ENCODE results near the gene MGAT5B.

Gene MGAT5B

GRCh38 chr17:76944477-76944876 is 76.3 kb downstream of the MGAT5B start:
- CTCF ChIA-PET: no interaction called here
- DNase-seq (ENCODE audit: low spot score): no peak
- H3K27ac ChIP-seq: no peak overlapping the region

GRCh38 chr17:76946111-76946771 is 78.0 kb downstream of the MGAT5B start:
- ChIA-PET POLR2A (ENCODE audit: low non-redundant PET) (no interaction called here), CTCF (interaction anchor here (0.7 kb wide), 1 partner anchor 78 kb away, joined by 3 read pairs; no protein-coding TSS in a partner anchor)
- H3K27ac ChIP-seq: no peak overlapping the region
- TF ChIP-seq, protein P1, sequence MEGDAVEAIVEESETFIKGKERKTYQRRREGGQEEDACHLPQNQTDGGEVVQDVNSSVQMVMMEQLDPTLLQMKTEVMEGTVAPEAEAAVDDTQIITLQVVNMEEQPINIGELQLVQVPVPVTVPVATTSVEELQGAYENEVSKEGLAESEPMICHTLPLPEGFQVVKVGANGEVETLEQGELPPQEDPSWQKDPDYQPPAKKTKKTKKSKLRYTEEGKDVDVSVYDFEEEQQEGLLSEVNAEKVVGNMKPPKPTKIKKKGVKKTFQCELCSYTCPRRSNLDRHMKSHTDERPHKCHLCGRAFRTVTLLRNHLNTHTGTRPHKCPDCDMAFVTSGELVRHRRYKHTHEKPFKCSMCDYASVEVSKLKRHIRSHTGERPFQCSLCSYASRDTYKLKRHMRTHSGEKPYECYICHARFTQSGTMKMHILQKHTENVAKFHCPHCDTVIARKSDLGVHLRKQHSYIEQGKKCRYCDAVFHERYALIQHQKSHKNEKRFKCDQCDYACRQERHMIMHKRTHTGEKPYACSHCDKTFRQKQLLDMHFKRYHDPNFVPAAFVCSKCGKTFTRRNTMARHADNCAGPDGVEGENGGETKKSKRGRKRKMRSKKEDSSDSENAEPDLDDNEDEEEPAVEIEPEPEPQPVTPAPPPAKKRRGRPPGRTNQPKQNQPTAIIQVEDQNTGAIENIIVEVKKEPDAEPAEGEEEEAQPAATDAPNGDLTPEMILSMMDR (conservative IDR thresholded peaks at IDR 0.05; ENCODE audit: low read depth): no peak
- DNase-seq (ENCODE audit: low spot score): no peak

More at GRCh38 chr17:76944477-76944876, 76.3 kb downstream of the MGAT5B start:
- POLR2A ChIA-PET (ENCODE audit: low non-redundant PET): no interaction called here
- TF ChIP-seq, protein P1 (conservative IDR thresholded peaks at IDR 0.05; ENCODE audit: low read depth): no peak

GRCh38 chr17:76946772-76947135 is 78.5 kb downstream of the MGAT5B start:
- CTCF ChIA-PET: no interaction called here
- POLR2A ChIA-PET (ENCODE audit: low non-redundant PET): no interaction called here
- DNase-seq (ENCODE audit: low spot score): no peak
- no peak overlapping the region for H3K27ac ChIP-seq
- TF ChIP-seq, protein P1 (conservative IDR thresholded peaks at IDR 0.05; ENCODE audit: low read depth): no peak

DNA sequence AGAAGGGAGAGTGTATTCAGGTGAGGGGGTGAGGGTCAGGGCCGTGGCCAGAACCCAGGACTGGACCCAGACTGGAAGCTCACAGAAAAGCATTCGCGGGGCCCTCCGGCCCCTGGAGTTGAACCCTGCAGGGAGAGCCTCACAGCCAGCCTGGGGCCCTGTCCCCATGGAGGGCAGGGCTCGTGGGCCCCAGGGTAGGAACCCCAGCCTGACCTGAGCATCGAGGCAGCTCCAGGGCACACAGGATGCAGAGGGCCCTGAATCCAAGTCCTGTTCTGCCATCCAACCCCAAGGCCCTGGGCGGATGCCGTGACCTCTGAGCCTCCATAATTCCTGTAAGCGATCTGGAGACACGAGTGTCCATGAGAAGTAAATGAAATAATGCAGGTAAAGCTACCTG is 79.1 kb downstream of the MGAT5B start:
- POLR2A ChIA-PET (ENCODE audit: low non-redundant PET): no interaction called here
- H3K27ac ChIP-seq: no peak overlapping the region
- no peak for DNase-seq (ENCODE audit: low spot score)
- CTCF ChIA-PET: no interaction called here
- TF ChIP-seq, protein P1 (conservative IDR thresholded peaks at IDR 0.05; ENCODE audit: low read depth): no peak

- TF ChIP-seq, protein P1 (conservative IDR thresholded peaks at IDR 0.05; ENCODE audit: low read depth): no peak
- ChIA-PET CTCF (interaction anchor here (0.6 to 0.7 kb wide), 2 partner anchors 20 to 118 kb away, joined by 3 read pairs; no protein-coding TSS in a partner anchor), POLR2A (ENCODE audit: low non-redundant PET) (no interaction called here)
- no peak for DNase-seq (ENCODE audit: low spot score)
- H3K27ac ChIP-seq: no peak overlapping the region
Observed at GRCh38 chr17:76947771-76948170, 79.6 kb downstream of the MGAT5B start.

DNA sequence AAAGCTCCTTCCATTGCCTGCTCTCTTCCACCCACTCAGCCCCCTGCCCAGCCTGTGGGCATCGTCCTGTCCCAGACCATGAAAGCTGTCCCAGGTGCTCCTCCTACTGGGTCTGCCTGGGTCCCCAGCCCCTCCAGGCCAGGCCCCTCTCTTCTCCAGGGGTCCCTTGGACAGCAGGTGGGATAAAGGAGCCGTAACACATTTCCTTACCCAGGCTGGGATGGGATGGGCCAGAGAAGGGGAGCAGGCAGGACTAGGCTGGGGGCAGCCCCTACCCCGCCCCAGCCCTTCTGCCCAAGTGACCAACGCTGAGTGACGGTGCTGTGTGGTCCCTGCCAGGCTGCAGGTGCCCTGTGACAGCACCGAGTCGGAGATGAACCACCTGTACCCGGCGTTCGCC is 80.1 kb downstream of the MGAT5B start:
- ChIA-PET CTCF (interaction anchor here (0.6 to 0.7 kb wide), 2 partner anchors 21 to 118 kb away, joined by 3 read pairs; no protein-coding TSS in a partner anchor), POLR2A (ENCODE audit: low non-redundant PET) (no interaction called here)
- no peak for DNase-seq (ENCODE audit: low spot score)
- H3K27ac ChIP-seq: no peak overlapping the region
- TF ChIP-seq, protein P1 (conservative IDR thresholded peaks at IDR 0.05; ENCODE audit: low read depth): no peak

All from RWPE1 (cell line).